HepG2 (cell line): ENCODE measurements around the gene CDH23. TPM values are rescaled to one million over a fixed set of nuclear protein-coding genes. Genes with fewer than 3 reads are reported as not detected.

ENCODE experiments used
- ATAC-seq: fragments of 200-7000 bp; cut with Tn5 transposase; 3 replicates; pipeline ENCODE4 v1.9.1; 2020; ENCODE audit warnings: mild to moderate bottlenecking, moderate library complexity
- BruUV-seq: library from RNA; stranded (reverse); fragments of 400-500 nt; replicated peaks from 2 replicates; lab custom pipeline; 2021; lab: Mats Ljungman, UMichigan
- CTCF ChIA-PET: fragments of 300-600 bp; formaldehyde crosslinking; extraction: SDS; loops from one replicate; lab custom pipeline; 2021; ENCODE audit warnings: low total read pairs, inconsistent platforms, low intra/inter-chr PET ratio; lab: Yijun Ruan, JAX
- POLR2A ChIA-PET: fragments of 350-600 bp; sonication (Branson Sonifier 250); formaldehyde crosslinking; loops from one replicate; lab custom pipeline; 2020; ENCODE audit warnings: antibody characterized with exemption, inconsistent platforms; lab: Yijun Ruan, JAX
- DNase-seq: peaks from one replicate; pipeline ENCODE4 v3.0.0-alpha.2; 2015; ENCODE audit warnings: low spot score
- FAIRE-seq: peaks from 3 replicates; lab custom pipeline; 2011; peaks lifted over from hg19 to GRCh38; lab: Jason Lieb, UNC
- H2AFZ ChIP-seq: one replicate; pipeline ENCODE4 v1.6.1; 2011; ENCODE audit warnings: low read length, inconsistent platforms
- H3K27ac ChIP-seq: fragments of 300-600 bp; 3 replicates; pipeline ENCODE4 v1.8.0; 2011; ENCODE audit warnings: mixed run types, mild to moderate bottlenecking, mixed read lengths, low read length, inconsistent platforms; ENCODE audit not compliant: insufficient read depth; ENCODE audit errors: extremely low read length
- H3K27me3 ChIP-seq, 2 experiments: fragments of 200-600 bp in 1 of 2; 2 replicates in 1 of 2; 3 replicates in 1 of 2; pipeline versions ENCODE4 v1.6.0 to v1.8.0; 2011; ENCODE audit warnings: low read length in 2 of 2, mild to moderate bottlenecking in 2 of 2, moderate library complexity in 2 of 2, inconsistent platforms in 1 of 2; ENCODE audit not compliant: insufficient read depth in 2 of 2, control insufficient read depth in 1 of 2
- H3K36me3 ChIP-seq, 2 experiments: fragments of 200-600 bp in 1 of 2; replicated peaks in 1 of 2; 2 replicates in 1 of 2; 3 replicates in 1 of 2; pipeline versions ENCODE4 v1.5.1 to v1.8.0; 2011; ENCODE audit warnings: low read length in 2 of 2, inconsistent platforms in 1 of 2; ENCODE audit not compliant: insufficient read depth in 2 of 2, control insufficient read depth in 1 of 2
- H3K4me1 ChIP-seq: 2 replicates; pipeline ENCODE4 v1.5.1; 2012; ENCODE audit warnings: low read length, inconsistent platforms; ENCODE audit not compliant: insufficient read depth
- H3K4me2 ChIP-seq: 2 replicates; pipeline ENCODE4 v1.6.0; 2011; ENCODE audit warnings: low read depth, low read length, inconsistent platforms
- H3K4me3 ChIP-seq, 3 experiments: fragments of 200-600 bp in 1 of 3; sonication (generic), shearing (Covaris generic) in 1 of 3; replicated peaks in 1 of 3; 2 replicates each; pipeline ENCODE4 v1.5.1; 2011 to 2016; ENCODE audit warnings: low read length in 3 of 3, inconsistent platforms in 2 of 3, low read depth in 2 of 3, mild to moderate bottlenecking in 2 of 3, control low read depth in 1 of 3, mixed read lengths in 1 of 3; ENCODE audit not compliant: insufficient read depth in 1 of 3
- H3K79me2 ChIP-seq: one replicate; pipeline ENCODE4 v1.6.1; 2011; ENCODE audit warnings: low read length, inconsistent platforms; ENCODE audit not compliant: insufficient read depth
- H3K9ac ChIP-seq: 2 replicates; pipeline ENCODE4 v1.6.0; 2011; ENCODE audit warnings: mild to moderate bottlenecking, low read depth, low read length, inconsistent platforms; ENCODE audit not compliant: insufficient read depth
- H3K9me3 ChIP-seq: 2 replicates; pipeline ENCODE4 v1.5.1; 2012; ENCODE audit warnings: mild to moderate bottlenecking, low read length
- H4K20me1 ChIP-seq: 2 replicates; pipeline ENCODE4 v1.6.0; 2011; ENCODE audit warnings: inconsistent platforms, mild to moderate bottlenecking, low read length, moderate library complexity; ENCODE audit not compliant: insufficient read depth
- ZNF543 ChIP-seq: sonication (generic); formaldehyde crosslinking; IDR thresholded peaks from 2 replicates; pipeline ENCODE4 v1.4.0; 2020; ENCODE audit warnings: mild to moderate bottlenecking, missing genetic modification reagents
- WGBS: methylation state at CpG from one replicate; pipeline ENCODE4 v1.1.6; 2017; ENCODE audit warnings: low lambda C conversion rate; 5-methylcytosine and 5-hydroxymethylcytosine counted together
- in situ Hi-C: cut with HindIII; loops from 2 replicates; pipeline ENCODE4 v1.10.0; 2017; ENCODE audit warnings: low pct_unique_long_range_greater_than_20kb; ENCODE audit not compliant: extremely low pct_ligation_motif_present
- intact Hi-C: fragments of 100-400 bp; cut with micrococcal nuclease; formaldehyde crosslinking; loops from one replicate; pipeline ENCODE4 v1.10.0; 2022; ENCODE audit not compliant: unreplicated experiment
- polyA plus RNA-seq, 8 experiments: library from polyadenylated mRNA; depleted of rRNA in 3 of 8; stranded (reverse) in 7 of 8; unstranded in 1 of 8; fragments of >200 nt; fragmentation: Illumina TruSeq in 4 of 8; extraction: Trizol in 4 of 8; gene quantifications; 2 replicates each; pipeline versions ENCODE4 v1.2.1 to v1.2.3, GENCODE V29; 2011 to 2016; ENCODE audit warnings: low read depth in 4 of 8, missing spikeins in 1 of 8, mixed read lengths in 1 of 8; ENCODE audit not compliant: insufficient read depth in 1 of 8
- total RNA-seq, 5 experiments: library from RNA; depleted of rRNA; stranded (reverse); fragments of >200 nt; fragmentation: Illumina TruSeq; extraction: Trizol; gene quantifications; 2 replicates each; pipeline ENCODE4 v1.2.3, GENCODE V29; 2016; ENCODE audit warnings: low read depth in 1 of 5
- TF ChIP-seq, protein P1 (sequence below): sonication (generic); formaldehyde crosslinking; IDR thresholded peaks from 2 replicates; pipeline ENCODE4 v1.4.0; 2020; ENCODE audit warnings: missing genetic modification reagents, borderline replicate concordance
- TF ChIP-seq, protein P2 (sequence below): sonication (generic); formaldehyde crosslinking; IDR thresholded peaks from 2 replicates; pipeline ENCODE4 v1.5.0; 2020; ENCODE audit warnings: missing genetic modification reagents, mild to moderate bottlenecking, borderline replicate concordance
- TF ChIP-seq, protein P3 (sequence below), 2 experiments: sonication (generic) in 1 of 2; formaldehyde crosslinking in 1 of 2; IDR thresholded peaks; 2 replicates each; pipeline versions ENCODE4 v1.4.0 to v1.6.1; 2018 to 2020; ENCODE audit warnings: missing genetic modification reagents in 2 of 2, borderline replicate concordance in 1 of 2, low read depth in 1 of 2, mild to moderate bottlenecking in 1 of 2, missing biosample characterization in 1 of 2
- TF ChIP-seq, protein P4 (sequence below): sonication (generic); formaldehyde crosslinking; IDR thresholded peaks from 2 replicates; pipeline ENCODE4 v1.5.1; 2020; ENCODE audit warnings: mild to moderate bottlenecking, missing genetic modification reagents, moderate library complexity
- TF ChIP-seq, protein P5 (sequence below): sonication (generic); formaldehyde crosslinking; IDR thresholded peaks from 2 replicates; pipeline ENCODE4 v1.9.0; 2021; ENCODE audit warnings: missing genetic modification reagents, mild to moderate bottlenecking, borderline replicate concordance

Gene CDH23
- total and polyA plus RNA-seq, 2 of the 13 experiments (the other 11 are each of a cell fraction or from before 2014, with no cell fraction given), result 0.13 TPM; not detected in 1

DNA sequence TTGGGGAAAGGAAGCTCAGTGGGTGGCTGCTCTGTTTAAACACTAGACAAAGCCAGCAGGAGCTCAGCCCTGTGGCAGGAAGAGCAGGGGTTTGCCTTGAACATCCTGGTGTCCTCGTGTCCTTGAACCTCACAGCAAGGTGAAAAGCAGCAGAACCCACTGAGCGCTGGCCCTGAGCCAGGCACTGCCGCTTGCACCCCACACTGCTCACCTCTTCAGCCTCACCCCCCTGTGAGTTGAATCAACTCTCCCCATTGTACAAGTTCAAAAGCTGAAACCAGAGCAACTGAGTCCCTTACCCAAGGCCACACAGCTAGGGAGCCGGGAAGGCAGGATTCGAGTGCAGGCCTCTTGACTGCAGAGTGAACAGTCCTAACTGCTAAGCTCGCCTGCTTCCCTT lies 45.6 kb upstream of the CDH23 start (continued):
- TF ChIP-seq, protein P1, sequence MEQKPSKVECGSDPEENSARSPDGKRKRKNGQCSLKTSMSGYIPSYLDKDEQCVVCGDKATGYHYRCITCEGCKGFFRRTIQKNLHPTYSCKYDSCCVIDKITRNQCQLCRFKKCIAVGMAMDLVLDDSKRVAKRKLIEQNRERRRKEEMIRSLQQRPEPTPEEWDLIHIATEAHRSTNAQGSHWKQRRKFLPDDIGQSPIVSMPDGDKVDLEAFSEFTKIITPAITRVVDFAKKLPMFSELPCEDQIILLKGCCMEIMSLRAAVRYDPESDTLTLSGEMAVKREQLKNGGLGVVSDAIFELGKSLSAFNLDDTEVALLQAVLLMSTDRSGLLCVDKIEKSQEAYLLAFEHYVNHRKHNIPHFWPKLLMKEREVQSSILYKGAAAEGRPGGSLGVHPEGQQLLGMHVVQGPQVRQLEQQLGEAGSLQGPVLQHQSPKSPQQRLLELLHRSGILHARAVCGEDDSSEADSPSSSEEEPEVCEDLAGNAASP (CRISPR knock-in tag), result peak; percentile 47; the same call in 1 of the 2 replicates
- no peak for TF ChIP-seq ZNF543 (CRISPR knock-in tag)

DNA sequence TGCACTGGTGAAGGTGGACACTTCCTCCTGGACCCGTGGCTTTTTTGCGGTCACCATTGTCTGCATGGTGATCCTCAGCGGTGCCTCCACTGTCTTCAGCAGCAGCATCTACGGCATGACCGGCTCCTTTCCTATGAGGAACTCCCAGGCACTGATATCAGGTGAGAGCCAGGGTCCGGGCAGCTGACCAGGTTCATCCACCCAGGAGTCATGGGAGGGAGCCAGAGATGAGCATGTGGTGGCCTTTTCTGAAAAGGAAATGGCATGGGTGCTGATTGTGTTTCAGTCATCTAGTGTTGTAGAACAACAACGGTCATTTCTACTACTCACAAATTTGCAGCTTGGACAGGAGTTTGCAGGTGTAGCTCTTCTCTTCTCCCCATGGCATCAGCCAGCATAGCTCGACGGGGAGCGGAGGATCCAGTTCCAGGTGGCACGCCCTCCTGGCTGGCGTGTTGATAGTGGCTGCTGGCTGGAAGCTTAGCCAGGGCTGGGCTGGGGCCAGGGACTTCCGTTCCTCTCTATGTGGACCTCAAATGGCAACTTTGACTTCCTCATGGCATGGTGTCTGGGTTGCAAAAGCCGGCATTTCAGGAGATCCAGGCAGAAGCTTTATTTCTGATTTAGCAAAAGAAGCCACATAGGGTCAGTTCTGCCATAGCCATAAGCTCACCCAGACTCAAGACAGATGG lies 44.9 kb upstream of the CDH23 start:
- FAIRE-seq (no peak), ATAC-seq (no peak), DNase-seq (no peak)
- Histone ChIP-seq H3K4me1 (peaks cover 41% of the 10 kb centered on the region), H2AFZ (no peak overlapping the region), H4K20me1 (no peaks in the 10 kb centered on the region), H3K9ac (no peak overlapping the region), H3K4me2 (no peak overlapping the region), H3K27ac (no peak overlapping the region), H3K79me2 (peaks cover 4% of the 10 kb centered on the region), H3K27me3 (no peaks in the 10 kb centered on the region), H3K36me3 (peaks cover 21 to 64% of the 10 kb centered on the region in 2 experiments), H3K9me3 (no peaks in the 10 kb centered on the region), H3K4me3 (no peak overlapping the region)
- BruUV-seq, result no TSS peak
- ChIA-PET CTCF (no interaction called here), POLR2A (interaction anchor here (0.9 to 1.5 kb wide), 2 partner anchors 32 to 33 kb away, joined by 4 to 7 read pairs; partner anchors contain the start of gene SLC29A3)
- intact Hi-C loops (no loop called here), in situ Hi-C loops (no loop called here)
- TF ChIP-seq, protein P2, sequence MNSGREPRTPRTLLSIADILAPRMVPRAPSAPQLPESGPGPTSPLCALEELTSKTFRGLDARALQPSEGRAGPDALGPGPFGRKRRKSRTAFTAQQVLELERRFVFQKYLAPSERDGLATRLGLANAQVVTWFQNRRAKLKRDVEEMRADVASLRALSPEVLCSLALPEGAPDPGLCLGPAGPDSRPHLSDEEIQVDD (CRISPR knock-in tag), result no peak
- TF ChIP-seq, protein P3, sequence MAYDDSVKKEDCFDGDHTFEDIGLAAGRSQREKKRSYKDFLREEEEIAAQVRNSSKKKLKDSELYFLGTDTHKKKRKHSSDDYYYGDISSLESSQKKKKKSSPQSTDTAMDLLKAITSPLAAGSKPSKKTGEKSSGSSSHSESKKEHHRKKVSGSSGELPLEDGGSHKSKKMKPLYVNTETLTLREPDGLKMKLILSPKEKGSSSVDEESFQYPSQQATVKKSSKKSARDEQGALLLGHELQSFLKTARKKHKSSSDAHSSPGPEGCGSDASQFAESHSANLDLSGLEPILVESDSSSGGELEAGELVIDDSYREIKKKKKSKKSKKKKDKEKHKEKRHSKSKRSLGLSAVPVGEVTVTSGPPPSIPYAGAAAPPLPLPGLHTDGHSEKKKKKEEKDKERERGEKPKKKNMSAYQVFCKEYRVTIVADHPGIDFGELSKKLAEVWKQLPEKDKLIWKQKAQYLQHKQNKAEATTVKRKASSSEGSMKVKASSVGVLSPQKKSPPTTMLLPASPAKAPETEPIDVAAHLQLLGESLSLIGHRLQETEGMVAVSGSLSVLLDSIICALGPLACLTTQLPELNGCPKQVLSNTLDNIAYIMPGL (CRISPR knock-in tag; IDR thresholded peaks at IDR 0.05; ENCODE audit: borderline replicate concordance in 1 of 2, low read depth in 1 of 2), result no peak
- TF ChIP-seq, protein P4, sequence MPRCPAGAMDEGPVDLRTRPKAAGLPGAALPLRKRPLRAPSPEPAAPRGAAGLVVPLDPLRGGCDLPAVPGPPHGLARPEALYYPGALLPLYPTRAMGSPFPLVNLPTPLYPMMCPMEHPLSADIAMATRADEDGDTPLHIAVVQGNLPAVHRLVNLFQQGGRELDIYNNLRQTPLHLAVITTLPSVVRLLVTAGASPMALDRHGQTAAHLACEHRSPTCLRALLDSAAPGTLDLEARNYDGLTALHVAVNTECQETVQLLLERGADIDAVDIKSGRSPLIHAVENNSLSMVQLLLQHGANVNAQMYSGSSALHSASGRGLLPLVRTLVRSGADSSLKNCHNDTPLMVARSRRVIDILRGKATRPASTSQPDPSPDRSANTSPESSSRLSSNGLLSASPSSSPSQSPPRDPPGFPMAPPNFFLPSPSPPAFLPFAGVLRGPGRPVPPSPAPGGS, result no peak
- TF ChIP-seq, protein P5, sequence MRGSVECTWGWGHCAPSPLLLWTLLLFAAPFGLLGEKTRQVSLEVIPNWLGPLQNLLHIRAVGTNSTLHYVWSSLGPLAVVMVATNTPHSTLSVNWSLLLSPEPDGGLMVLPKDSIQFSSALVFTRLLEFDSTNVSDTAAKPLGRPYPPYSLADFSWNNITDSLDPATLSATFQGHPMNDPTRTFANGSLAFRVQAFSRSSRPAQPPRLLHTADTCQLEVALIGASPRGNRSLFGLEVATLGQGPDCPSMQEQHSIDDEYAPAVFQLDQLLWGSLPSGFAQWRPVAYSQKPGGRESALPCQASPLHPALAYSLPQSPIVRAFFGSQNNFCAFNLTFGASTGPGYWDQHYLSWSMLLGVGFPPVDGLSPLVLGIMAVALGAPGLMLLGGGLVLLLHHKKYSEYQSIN (CRISPR knock-in tag), result no peak
- 95% methylated on average over 8 of the region's 14 CpGs for WGBS
